Measurements from ENCODE around the gene DGKZ.

- TF ChIP-seq CTCF (IDR thresholded peaks at IDR 0.05; ENCODE audit: low read depth, low read length) (no peak), POLR2A (IDR thresholded peaks at IDR 0.05; ENCODE audit: extremely low read depth, insufficient read length) (peak; percentile 77), MYC (IDR thresholded peaks at IDR 0.05; ENCODE audit: low read depth, low read length) (no peak)
- TF ChIP-seq, protein P1, sequence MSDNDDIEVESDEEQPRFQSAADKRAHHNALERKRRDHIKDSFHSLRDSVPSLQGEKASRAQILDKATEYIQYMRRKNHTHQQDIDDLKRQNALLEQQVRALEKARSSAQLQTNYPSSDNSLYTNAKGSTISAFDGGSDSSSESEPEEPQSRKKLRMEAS (IDR thresholded peaks at IDR 0.05; ENCODE audit: low read depth, low read length): 0 out of 2 replicates have a peak, but pooled peaks have one; percentile 51
These were observed 14.3 kb downstream of the DGKZ start for GRCh38 chr11:46361283-46362155.
